Measurements from ENCODE around the gene AGPS. TPM values are rescaled to one million over a fixed set of nuclear protein-coding genes. Genes with fewer than 3 reads are reported as not detected.

The AGPS gene
- polyA plus RNA-seq, 1 of the 3 experiments (the other 2 are of a cell fraction): 10.9 TPM

- TF ChIP-seq CTCF (IDR thresholded peaks at IDR 0.05) (no peak), GABPA (IDR thresholded peaks at IDR 0.05; ENCODE audit: low read depth) (no peak), FOXM1 (IDR thresholded peaks at IDR 0.05; ENCODE audit: low read depth) (no peak)
These were observed 131.2 kb downstream of the AGPS start (continued) for GRCh38 chr2:177523781-177524180.

- Histone ChIP-seq H3K9me2 (no peaks in the 10 kb centered on the region), H3K27me3 (ENCODE audit: insufficient read depth) (no peaks in the 10 kb centered on the region), H3K9me3 (no peaks in the 10 kb centered on the region), H3K79me2 (ENCODE audit: insufficient read depth) (no peaks in the 10 kb centered on the region), H3K36me3 (replicated peaks in 1 of 2; ENCODE audit: control insufficient read depth in 1 of 2, insufficient read depth in 2 of 2, low read length in 1 of 2) (peaks cover 36 to 60% of the 10 kb centered on the region in 2 experiments), H3K27ac (ENCODE audit: low read depth in 2 of 2, low read length in 1 of 2) (peak overlapping the region in 1 of 2 experiments; percentile 50; a peak in 1 of 4 replicates), H3K9ac (no peak overlapping the region), H3K4me1 (ENCODE audit: control insufficient read depth in 1 of 2, insufficient read depth in 2 of 2, low read depth in 1 of 2, low read length in 1 of 2) (peaks cover 0 to 11% of the 10 kb centered on the region in 2 experiments; a peak in 2 of 4 replicates), H2AFZ (ENCODE audit: low read depth) (no peak overlapping the region), H3F3A (replicated peaks; ENCODE audit: insufficient read depth) (no peaks in the 10 kb centered on the region), H3K4me3 (ENCODE audit: low read depth in 2 of 2, low read length in 1 of 2) (no peak overlapping the region), H3K4me2 (no peak overlapping the region), H4K20me1 (ENCODE audit: insufficient read depth) (no peaks in the 10 kb centered on the region)
- no peak for DNase-seq
- WGBS (ENCODE audit: low lambda C conversion rate): 79% methylated on average over 3 of the region's 3 CpGs
- TF ChIP-seq RXRA (IDR thresholded peaks at IDR 0.05; ENCODE audit: borderline replicate concordance, low read depth): no peak
- no peak for TF ChIP-seq PBX3 (IDR thresholded peaks at IDR 0.05)
- no peak for TF ChIP-seq ELF1 (IDR thresholded peaks at IDR 0.05)
- no peak for TF ChIP-seq NFIC (IDR thresholded peaks at IDR 0.05; ENCODE audit: borderline replicate concordance)
- no peak for TF ChIP-seq TEAD4 (IDR thresholded peaks at IDR 0.05; ENCODE audit: borderline replicate concordance, insufficient read depth)
- TF ChIP-seq NRF1 (IDR thresholded peaks at IDR 0.05; ENCODE audit: low read depth, low read length): no peak
- TF ChIP-seq EZH2phosphoT487 (IDR thresholded peaks at IDR 0.05; ENCODE audit: borderline replicate concordance, low read depth): no peak
- no peak for TF ChIP-seq IRF3 (IDR thresholded peaks at IDR 0.05; ENCODE audit: low read depth, low read length)
- ChIA-PET POLR2A (no interaction called here), CTCF (interaction anchor here (1.5 to 1.9 kb wide), 3 partner anchors 9 to 36 kb away, joined by 3 to 6 read pairs (median 4); no protein-coding TSS in a partner anchor)
These were observed 132.9 kb downstream of the AGPS start for GRCh38 chr2:177525351-177525924.

All from SK-N-SH (cell line).